GM19043 (cell line): ENCODE results near the gene OR52H1.
"Not testable (repeated sequence)": the region's sequence is repeated elsewhere in the genome, so short reads cannot be mapped to it uniquely, and the experiment has no call there.

Experiments used
- ATAC-seq: cut with Tn5 transposase; IDR thresholded peaks from one replicate; pipeline ENCODE4 v1.9.1; 2021; ENCODE audit warnings: low read depth; ENCODE audit not compliant: unreplicated experiment

OR52H1 gene

DNA sequence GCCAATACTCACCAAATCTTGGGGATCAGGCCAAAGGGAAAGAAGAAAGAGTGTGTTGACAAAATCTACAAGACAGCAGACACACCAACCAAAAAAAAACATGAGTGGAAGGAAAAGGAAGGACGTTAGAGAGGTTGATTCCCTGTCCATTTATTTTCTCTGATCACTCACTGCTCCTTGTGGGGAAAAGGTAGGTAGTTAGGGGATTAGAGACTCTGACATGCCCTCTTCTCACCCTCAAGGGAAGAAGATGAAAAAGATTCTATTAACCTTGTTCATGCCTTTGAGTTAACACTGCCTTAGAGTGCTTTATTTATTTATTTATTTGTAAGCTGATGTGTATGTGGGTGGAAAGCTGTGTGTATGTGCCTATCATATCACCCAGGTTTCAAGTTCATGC is at the start of gene OR52H1:
OR52H1 (minus strand) TSS at position 101 of the 400 bp plus-strand sequence. CDS start 3,035 bp downstream, outside the sequence.
- no peak for ATAC-seq

DNA sequence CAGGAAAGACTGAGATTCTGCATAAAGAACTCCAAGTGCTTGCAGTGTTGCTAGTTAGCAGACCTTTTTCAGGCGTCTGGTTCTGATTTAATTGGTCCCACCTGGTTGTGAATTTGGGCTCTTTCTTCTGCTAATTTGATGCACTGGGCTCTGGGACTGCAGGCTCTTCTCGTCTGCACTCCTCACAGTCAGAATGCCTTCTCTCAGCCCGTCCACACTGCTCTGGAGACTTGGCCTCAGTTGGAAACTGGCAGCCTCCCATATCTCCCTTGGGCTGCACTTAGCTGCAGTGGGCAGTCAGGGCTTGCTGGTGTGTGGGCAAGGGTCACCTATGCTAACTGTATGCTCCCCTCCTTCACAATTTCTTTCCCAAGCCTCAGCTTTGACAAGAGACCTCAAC is 49.6 kb upstream of the OR52H1 start:
- no peak for ATAC-seq

DNA sequence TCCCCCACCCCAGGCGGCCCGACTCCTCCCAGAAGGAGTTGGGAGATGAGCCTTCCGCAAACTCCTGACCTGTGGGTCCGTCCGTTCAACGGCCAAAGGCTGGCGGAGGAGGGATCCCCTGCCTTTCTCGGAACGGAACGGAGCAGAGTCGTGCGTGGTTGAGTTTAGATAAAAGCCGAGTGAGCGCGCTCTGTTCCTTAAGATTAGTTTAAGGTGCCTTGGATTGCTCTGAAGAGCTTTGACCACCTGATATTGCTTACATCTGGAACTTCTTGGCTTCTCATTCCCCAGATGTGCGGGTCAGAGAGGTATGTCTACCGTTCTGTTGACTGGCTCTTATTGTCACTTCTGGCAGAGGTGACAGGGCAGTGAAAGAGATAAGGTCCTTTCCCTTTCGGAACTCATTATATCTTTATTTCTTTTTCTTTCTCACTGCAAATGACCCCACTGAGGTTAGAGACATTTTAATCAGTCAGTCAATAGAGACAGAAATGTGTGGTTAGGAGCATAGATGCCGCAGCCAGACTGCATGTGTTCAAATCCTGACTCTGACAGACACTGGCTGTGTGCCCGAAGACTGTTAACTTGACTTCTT is 48.4 kb upstream of the OR52H1 start, which contains the start of gene TRIM6:
TRIM6 (plus strand) TSS at position 31 of the 595 bp plus-strand sequence; CDS start at position 292, 261 bp downstream.
- peak; percentile 33 for ATAC-seq

DNA sequence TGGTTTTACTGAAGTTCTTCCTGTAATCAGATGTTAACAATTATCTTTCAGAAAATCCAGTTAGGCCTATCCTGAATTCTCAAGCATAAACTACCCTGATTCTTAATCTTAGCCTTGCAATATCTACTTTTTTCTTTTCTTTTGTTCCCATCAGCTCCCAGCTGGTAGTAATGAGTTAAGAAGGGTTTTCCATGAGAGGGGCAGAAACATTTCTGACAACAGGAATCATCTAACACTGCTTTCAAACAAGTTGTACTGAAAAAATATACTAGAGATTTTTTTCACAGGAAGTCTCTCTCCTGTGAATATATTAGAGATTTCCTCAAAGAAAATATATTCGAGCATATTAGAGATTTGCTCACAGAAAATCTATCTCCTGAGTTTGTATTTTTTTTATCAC is 44.8 kb upstream of the OR52H1 start:
- ATAC-seq = no peak

DNA sequence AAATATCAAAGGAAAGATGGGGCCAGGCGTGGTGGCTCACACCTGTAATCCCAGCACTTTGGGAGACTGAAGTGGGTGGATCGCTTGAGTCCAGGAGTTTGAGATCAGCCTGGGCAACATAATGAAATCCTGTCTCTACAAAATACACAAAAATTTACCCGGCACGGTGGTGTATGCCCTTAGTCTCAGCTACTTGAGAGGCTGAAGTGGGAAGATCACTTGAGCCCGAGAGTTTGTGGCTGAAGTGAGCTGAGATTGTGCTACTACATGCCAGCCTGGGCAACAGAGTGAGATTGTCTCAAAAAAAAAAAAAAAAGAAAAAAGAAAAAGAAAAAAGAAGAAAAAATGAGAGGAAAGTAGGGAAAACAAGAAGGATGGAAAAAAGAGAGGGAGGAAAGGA is 44.3 kb upstream of the OR52H1 start:
- ATAC-seq = no peak

DNA sequence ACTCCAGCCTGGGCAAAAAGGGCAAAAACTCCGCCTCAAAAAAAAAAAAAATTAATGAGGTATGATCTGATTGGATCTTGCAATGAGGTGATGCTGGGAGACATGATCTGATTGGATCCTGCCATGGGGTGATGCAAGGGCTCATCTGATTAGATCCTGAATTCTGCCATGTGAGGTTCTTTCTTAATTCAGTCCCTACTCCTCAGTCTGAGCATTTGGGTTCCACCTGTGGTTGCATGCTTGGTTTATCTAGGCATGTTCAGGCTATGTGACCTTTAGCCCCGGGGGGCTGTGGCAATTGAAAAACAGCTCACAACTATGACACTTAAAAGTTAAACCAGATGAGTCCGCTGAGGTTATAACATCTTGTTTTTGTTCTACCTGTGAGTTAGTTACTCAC is 43.3 kb upstream of the OR52H1 start:
- ATAC-seq = no peak

DNA sequence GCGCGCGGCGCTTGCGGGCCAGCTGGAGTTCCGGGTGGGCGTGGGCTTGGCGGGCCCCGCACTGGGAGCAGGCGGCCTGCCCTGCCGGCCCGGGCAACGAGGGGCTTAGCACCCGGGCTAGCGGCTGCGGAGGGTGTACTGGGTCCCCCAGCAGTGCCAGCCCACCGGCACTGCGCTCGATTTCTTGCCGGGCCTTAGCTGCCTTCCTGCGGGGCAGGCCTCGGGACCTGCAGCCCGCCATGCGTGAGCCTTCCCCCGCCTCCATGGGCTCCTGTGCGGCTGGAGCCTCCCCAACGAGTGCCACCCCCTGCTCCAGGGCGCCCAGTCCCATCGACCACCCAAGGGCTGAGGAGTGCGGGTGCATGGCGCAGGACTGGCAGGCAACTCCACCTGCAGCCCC is 41.6 kb upstream of the OR52H1 start:
- ATAC-seq = not testable (repeated sequence)

DNA sequence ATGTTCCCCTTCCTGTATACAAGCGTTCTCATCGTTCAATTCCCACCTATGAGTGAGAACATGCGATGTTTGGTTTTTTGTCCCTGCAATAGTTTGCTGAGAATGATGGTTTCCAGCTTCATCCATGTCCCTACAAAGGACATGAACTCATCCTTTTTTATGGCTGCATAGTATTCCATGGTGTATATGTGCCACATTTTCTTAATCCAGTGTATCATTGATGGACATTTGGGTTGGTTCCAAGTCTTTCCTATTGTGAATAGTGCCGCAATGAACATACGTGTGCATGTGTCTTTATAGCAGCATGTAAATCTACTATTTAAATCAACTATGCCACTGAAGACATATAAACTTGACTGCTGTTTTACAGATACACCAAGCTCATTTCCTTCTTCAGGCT is 36.1 kb upstream of the OR52H1 start:
- ATAC-seq = not testable (repeated sequence)

DNA sequence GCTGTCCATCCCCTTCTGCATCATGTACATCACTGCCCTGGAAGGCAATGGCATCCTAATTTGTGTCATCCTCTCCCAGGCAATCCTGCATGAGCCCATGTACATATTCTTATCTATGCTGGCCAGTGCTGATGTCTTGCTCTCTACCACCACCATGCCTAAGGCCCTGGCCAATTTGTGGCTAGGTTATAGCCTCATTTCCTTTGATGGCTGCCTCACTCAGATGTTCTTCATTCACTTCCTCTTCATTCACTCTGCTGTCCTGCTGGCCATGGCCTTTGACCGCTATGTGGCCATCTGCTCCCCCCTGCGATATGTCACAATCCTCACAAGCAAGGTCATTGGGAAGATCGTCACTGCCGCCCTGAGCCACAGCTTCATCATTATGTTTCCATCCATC is 32.7 kb upstream of the OR52H1 start:
- no peak for ATAC-seq

DNA sequence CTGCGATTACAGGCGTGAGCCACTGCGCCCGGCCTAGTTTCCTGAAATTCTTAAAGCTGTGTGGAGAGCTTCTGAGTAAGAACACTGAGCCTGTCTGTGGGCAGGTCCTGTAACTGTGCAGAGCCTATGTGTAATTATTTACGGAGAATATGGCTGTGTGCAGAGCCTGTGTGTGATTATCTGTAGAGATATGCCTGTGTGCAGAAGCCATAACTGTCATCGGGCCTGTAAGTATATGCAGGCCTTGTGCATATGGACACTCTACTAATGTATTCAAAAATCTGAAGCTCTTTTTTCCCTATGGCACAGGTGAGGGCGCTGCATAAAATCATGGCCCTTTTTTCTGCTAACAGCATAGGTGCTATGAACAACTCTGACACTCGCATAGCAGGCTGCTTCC is 32.2 kb upstream of the OR52H1 start, which contains the start of gene OR52B6:
OR52B6 (plus strand) TSS at position 301 of the 400 bp plus-strand sequence; CDS start at position 301, 0 bp downstream.
- ATAC-seq = no peak

DNA sequence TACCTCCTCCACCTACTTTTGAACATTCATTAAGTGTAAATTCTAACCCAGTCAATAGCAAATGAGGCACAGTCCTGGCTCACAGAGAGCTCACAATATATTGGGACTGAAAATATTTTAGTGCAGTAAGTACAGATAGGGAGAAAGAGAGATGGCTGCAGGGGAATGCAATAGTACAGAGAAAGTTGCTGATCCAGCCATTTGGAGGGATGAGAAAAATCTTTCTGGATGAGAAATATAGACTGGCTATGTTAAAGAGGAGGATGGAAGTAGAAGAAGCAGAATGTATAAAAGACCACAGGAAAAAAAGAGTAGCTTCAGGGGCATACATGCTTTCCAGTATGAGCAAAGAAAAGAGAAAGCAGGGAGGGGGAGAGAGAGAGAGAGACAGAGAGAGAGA is 28.8 kb upstream of the OR52H1 start:
- ATAC-seq = no peak

DNA sequence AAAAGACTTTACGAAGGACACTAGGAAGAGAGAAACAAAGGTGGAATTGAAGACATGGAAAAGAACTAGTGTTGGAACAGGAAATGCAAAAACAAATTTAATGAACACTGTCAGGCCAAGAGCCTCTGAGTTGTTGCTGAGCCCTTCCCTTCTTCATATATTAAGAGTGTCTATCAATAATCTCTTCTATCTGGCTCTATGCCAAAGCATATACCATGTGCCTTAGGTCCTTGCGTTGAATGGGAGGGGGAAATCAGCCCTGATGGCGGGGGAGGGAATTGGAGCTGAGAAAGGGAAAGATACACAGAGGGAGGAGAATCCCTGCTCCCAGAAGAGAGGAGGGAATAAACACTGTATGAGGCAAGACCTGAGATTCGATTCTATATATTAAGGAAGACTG is 26.8 kb upstream of the OR52H1 start:
- no peak for ATAC-seq

DNA sequence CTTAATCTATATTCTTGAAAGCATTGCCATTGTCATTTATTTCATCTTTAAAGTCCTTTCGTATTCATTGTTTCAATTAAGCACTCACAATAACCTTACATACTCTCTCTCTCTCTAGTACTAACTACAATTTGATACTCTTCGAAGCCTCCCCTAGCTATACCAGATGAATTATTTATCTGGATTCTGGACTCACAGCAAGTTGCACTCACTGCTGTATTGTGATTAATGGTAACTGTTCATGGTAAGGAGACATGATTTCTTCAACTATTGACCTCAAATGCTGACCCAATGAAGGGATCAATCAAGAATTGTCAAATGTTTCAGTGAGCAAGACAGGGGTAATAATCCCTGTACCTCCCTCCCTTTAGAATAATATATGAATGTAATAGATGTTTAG is 26.3 kb upstream of the OR52H1 start:
- ATAC-seq = no peak

DNA sequence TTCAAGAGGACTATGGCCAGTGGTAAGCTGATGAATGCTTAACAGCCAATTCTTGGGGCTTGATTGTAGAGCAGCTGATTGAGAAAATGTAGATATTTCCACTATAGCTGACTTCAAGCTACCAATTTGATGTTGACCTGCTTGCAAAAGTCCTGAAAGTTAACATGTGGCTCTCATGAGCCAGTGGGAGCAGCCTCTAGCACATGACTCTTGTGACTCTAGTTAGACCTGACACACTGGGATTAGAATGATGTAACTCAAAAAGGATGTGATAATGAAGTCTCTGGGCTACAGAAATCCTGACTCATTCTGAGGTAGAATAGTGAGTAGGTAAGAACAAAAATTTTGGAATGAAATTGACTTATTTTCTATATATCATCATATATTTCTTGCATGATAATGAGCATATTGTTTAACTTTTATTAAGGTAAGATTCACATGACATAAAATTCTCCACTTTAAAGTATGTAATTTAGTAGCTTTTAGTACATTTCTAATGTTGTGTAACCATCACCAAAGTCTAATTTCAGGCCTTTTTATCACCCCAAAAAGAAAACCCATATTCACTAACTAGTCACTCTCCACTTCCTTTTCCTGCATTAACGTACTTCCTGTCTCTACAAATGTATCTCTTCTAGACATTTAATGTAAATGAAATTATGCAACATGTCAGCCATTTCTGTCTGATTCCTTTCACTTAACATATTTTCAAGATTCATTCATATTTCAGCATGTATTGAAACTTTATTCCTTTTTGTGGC is 16.1 kb upstream of the OR52H1 start:
- no peak for ATAC-seq

DNA sequence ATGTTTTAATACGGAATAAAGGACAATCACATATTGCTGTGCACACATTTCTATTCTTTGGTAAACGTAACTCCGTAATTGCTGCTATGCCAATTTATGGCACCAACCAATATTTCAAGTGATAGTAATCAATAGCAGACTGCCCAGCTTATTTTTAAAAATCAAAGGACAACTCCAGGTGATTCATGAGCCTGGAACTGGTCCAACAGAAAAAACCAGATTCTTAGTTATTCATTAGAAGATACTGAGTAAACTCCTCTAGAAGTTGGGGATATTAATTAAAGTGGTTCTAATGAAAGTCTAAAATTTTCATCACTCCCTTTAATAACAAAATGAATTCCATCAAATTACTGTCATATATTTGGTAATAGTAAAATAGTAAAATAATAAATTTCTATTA is 9.4 kb upstream of the OR52H1 start:
- no peak for ATAC-seq

DNA sequence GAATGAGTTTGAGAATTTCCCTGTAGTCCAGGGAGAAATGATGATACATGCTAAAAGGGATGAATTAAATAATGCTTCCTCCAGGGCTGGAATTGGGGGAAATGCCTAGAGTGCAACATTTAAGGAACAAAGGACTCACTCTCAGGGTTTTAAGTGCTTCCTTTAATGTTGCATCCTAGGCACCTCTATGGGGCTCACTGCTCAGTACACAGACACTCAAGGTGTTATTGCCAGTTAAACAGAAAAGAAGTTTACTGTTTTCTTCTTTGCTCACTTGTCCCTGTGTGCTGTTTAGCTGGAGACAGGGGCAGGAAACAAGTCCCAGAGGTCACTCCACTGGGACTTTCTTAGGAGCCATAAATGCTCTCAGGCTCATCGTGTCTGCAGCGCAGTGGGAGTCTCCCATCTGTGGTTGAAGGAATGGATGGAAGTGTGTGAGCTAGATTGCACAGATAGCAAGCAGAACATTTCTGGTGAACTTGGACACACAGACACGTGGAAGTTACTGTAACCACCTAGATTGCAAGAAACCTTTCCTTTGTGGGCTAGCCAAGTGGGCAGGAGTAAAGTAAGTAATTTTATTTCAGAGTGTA is 8.4 kb upstream of the OR52H1 start:
- no peak for ATAC-seq

DNA sequence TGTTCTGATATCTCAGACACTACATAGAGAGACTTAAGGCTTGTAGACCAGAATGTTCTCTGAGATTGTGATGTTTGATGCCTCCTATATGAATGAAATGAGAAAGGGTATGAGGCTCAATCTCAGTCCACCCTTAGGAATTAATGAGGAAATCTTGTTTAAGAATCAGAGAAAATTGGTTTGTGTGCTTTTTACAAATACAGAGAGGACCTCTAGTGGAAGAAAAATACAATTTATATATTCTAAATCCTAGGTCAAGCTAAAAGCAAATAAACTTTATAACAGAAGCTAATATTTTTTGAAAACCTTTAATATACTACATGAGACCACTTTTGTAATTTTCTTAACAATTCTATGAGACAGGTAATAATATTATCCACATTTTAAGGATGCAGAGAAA is 5.0 kb upstream of the OR52H1 start:
- ATAC-seq = no peak

DNA sequence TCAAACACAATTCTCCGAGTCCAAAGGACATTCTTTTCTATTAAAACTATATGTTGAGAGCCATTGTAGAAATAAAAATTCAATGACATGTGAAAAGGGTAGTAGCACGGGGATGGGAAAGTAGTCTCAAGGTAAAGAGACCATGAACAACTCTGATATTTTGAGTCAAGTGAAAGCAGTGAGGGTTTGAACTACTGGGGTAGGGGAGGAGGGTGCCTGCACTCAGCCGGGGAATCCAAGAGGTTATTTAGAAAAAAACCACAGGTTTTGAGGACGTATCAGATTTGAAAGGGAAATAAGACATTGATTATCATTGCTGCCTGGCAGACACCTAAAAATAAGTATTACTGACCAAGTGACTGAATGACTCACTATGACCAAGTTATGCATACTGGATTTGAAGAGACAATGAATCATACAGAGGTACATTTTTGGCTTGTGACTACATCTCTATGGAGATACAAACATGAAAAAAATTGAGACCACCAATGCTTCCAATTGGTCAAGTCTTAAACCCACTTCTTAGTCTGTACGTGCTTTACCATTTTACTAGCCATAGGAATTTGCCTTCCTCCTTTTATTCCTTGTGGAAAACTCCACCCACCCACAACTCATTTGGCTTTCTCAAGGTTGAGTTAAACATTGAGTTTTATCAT is 2.2 kb upstream of the OR52H1 start:
- no peak for ATAC-seq

DNA sequence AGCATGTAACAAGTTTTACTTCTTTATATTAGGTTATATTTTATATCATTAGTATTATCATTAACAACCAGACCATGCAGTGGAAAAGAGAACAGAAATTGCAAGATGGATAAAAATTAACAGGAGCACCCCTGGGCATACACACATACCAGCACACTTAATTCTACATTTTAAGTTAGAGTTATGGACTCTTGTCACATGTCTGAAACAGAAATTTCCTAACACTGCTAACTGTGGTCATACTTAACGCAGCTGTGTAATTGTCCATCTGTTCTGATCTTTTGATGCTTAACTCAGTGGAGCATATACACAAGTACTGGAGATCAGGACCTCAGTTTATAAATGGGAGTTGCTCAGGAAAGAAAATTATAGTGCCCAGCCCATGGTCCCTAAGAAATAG is 358 bp downstream of the OR52H1 start:
- ATAC-seq = peak; percentile 83

DNA sequence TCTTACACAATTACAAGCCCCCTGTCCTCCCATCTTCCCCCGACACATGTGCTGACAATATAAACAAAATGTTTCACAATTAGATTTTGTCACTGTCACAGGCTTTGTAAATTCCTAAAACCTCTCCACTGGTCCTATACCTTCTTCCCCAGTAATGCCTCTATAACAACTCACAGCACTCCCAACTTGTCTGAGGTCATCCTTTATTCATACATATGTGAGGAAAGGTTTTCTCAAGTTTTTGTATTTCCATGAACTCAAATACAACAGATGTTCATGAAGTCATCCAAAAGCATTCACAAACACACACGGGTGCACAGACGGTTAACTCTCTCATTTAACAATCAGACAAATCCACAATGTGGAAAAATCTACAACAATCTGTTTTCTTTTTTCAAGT is 1.9 kb downstream of the OR52H1 start:
- ATAC-seq = no peak

DNA sequence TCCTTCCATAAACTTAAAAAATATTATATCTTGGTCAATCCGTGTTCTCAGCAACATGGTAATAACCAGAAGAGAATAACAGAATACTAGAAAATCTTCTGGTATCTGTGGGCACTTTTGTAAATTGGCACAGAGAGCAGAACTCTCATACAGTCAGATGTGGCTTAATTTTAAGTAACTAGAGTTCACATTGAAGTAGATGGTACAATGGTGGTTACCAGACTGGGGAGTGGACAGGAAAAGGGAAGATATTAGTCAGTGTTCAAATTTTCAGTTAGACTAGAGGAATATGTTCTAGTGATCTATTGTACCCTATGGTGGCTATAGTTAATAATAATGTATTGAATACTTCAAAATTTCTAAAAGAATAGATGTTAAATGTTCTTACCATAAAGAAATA is 6.9 kb downstream of the OR52H1 start:
- no peak for ATAC-seq
